Raji (cell line): ENCODE measurements around the gene RNASEH2C.
A peak's percentile ranks its signal among the peaks of the same experiment; 100 is the strongest.

Experiments
- POLR2A ChIP-seq: IDR thresholded peaks from 2 replicates; pipeline ENCODE4 v1.6.1; 2011; ENCODE audit warnings: low read depth, low read length, control low read depth; ENCODE audit not compliant: insufficient read depth

RNASEH2C gene

DNA sequence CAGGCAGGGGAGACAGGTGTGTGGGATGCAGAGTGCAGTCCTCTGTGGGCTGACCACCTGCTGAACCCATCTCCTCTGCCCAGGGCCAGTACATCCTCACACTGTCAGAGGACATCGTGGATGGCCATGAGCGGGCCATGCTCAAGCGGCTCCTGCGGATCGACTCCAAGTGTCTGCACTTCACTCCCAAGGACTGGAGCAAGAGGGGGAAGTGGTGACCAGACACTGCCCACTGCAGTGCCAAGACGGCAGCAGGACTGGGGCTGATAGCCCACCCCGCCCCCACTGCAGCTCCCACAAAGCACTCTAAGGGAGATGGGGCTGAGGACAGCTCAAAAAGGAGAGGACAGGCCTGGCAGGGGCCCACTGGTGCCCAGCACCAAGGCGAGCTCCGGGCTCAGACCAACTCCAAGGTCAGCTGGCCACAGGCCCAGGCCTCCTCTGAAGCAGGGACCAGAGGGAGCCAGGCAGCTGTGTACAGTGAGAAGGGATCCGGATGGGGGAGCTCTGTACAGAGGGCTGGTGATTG is 1.6 kb downstream of the RNASEH2C start:
- TF ChIP-seq POLR2A, result no peak

DNA sequence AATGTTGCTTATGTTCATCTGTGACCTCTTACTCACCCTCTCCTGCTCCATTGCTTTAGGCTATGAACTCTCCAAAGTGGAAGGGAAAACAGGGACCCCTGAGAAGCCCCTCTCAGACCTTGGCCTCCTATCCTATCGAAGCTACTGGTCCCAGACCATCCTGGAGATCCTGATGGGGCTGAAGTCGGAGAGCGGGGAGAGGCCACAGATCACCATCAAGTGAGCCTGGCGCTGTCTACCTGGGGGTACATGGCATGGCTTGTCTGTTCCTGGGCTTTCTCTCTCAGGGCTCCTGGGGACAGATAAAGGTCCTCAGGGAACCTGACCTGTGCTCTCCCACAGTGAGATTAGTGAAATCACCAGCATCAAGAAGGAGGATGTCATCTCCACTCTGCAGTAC is 2.1 kb downstream of the RNASEH2C start:
- no peak for TF ChIP-seq POLR2A

- TF ChIP-seq POLR2A, result 0 out of 2 replicates have a peak, but pooled peaks have one; percentile 20
Observed at GRCh38 chr11:65717906-65718305, 2.7 kb downstream of the RNASEH2C start.

- TF ChIP-seq POLR2A, result peak; percentile 21; the same call in 1 of the 2 replicates
Observed at GRCh38 chr11:65716774-65717405, 3.7 kb downstream of the RNASEH2C start.

DNA sequence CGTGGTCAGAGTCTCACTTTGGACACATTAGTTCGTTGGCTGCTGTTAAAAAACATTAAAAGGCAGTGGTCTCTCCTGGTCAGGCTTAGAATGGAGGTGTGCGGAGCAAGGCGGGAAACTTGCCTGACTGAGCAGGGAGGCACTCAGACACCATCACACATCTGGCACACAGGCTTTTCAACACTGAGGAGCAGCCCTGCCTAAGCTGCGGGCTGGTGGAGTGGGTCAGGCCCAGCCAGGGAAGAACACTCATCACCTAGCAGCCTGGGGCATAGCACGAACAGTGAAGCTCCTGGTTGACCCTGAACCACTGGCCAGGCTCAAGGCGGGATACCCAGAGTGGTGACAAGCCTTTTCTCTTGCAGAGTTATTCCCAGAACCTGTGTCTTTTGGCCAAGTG is 4.3 kb downstream of the RNASEH2C start:
- 0 out of 2 replicates have a peak, but pooled peaks have one; percentile 31 for TF ChIP-seq POLR2A

GRCh38 chr11:65714433-65714832 is 6.2 kb downstream of the RNASEH2C start:
- TF ChIP-seq POLR2A, result no peak

- no peak for TF ChIP-seq POLR2A
Observed at GRCh38 chr11:65713212-65713969, 7.2 kb downstream of the RNASEH2C start.

GRCh38 chr11:65712633-65713076 is 7.9 kb downstream of the RNASEH2C start:
- TF ChIP-seq POLR2A, result no peak; the same call in 1 of the 2 replicates

- TF ChIP-seq POLR2A, result peak; percentile 65
Observed at GRCh38 chr11:65711785-65712632, 8.6 kb downstream of the RNASEH2C start, which contains the start of gene KAT5. Gene KAT5 (plus strand): TSS chr11:65712252. CDS start chr11:65712268, 16 bp downstream.

DNA sequence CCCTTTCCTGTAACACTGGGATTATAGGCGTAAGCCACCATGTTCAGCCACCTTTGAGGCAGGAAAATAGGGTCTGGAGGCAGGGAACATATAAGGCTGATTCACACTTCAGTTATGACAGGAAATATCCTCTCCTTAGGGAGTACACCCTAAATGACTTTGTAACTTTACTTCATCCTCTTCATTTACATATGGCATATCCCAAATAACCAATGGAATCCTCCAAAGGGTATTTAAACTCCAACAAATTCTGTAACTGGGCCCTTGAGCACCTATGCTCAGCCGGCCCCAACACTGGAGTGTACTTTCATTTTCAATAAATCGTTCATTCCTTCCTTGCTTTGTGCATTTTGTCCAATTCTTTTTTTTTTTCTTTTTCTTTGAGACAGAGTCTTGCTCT is 10.2 kb downstream of the RNASEH2C start:
- no peak for TF ChIP-seq POLR2A

GRCh38 chr11:65709661-65710060 is 10.9 kb downstream of the RNASEH2C start:
- TF ChIP-seq POLR2A, result no peak

DNA sequence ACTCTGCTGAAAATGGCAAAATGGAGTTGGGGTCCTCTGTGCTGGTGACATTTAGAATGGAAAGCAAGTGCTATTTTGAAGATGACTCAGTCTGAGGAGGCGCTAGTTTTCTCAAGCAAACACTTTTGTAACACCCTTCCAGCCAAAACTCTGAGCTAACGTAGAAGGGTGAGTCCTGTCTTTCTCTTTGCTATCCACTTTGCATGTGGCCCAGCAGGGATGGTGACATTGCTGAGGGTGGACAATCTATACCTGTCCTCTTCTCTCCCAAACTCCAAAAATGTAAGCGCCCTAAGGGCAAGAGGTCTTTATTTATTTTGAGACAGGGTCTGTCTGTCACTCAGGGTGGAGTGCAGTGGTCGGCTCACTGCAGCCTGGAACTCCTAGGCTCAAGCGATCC is 12.1 kb downstream of the RNASEH2C start:
- no peak for TF ChIP-seq POLR2A

DNA sequence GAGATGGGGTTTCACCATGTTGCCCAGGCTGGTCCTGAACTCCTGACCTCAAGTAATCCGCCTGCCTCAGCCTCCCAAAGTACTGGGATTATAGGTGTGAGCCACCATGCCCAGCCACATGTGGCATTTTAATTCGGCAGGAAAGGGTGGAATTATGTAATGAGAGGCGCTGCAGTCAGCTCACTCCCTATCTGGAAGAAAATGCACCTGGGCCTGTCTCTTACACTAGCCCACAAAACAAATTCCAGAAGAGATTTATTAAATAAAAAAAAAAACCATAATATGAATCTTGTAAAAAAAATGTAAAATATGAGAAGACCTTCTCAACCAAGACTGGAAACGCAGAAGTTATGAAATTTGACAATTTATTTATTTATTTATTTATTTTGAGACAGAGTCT is 16.8 kb downstream of the RNASEH2C start:
- no peak for TF ChIP-seq POLR2A

- TF ChIP-seq POLR2A, result no peak
Observed at GRCh38 chr11:65701686-65702085, 18.9 kb downstream of the RNASEH2C start.

GRCh38 chr11:65700399-65700798 is 20.2 kb downstream of the RNASEH2C start:
- TF ChIP-seq POLR2A, result 0 out of 2 replicates have a peak, but pooled peaks have one; percentile 4
